ENCODE data around the gene ENTPD6. TPM values are rescaled to one million over a fixed set of nuclear protein-coding genes. Genes with fewer than 3 reads are reported as not detected.
A peak's percentile ranks its signal among the peaks of the same experiment; 100 is the strongest.

The ENTPD6 gene
- total RNA-seq, 1 donor: 50.7 TPM

DNA sequence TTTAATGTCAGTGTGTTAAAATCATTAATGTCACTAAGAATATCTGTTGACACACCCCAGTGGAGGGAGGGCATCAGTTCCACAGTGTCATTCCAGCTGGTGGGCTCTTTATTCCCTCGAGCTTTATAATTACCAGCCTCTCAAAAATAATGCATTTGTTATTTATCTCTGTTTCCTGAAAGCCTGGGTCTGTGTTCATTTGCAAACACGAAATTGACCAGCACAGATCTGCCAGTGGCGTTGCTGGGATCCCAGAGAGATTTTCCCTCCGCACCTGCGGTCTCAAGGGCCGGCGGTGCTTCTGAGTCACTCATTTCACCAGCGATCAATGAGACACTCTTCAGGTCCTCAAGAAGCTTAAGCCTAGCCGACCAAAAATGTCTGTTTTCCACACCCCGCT, 46.7 kb downstream of the ENTPD6 start:
- Histone ChIP-seq H3K27ac (ENCODE audit: low read depth, low read length) (no peak overlapping the region), H3K4me2 (ENCODE audit: insufficient read depth, low read length) (no peak overlapping the region), H4K20me1 (ENCODE audit: insufficient read depth, low read length) (no peaks in the 10 kb centered on the region), H3K4me1 (ENCODE audit: insufficient read depth, low read length) (peaks cover 28% of the 10 kb centered on the region), H3K9me3 (ENCODE audit: low read depth, low read length) (no peaks in the 10 kb centered on the region), H3K27me3 (ENCODE audit: insufficient read depth, low read length) (no peaks in the 10 kb centered on the region), H3K4me3 (ENCODE audit: insufficient read depth, low read length) (no peak overlapping the region), H3K36me3 (ENCODE audit: insufficient read depth, low read length) (no peaks in the 10 kb centered on the region), H3K79me2 (ENCODE audit: insufficient read depth, low read length) (no peaks in the 10 kb centered on the region), H2AFZ (ENCODE audit: low read length) (no peak overlapping the region)
- peak; percentile 68 for DNase-seq (ENCODE audit: insufficient read length, low spot score, missing footprints)
- TF ChIP-seq, protein P1, sequence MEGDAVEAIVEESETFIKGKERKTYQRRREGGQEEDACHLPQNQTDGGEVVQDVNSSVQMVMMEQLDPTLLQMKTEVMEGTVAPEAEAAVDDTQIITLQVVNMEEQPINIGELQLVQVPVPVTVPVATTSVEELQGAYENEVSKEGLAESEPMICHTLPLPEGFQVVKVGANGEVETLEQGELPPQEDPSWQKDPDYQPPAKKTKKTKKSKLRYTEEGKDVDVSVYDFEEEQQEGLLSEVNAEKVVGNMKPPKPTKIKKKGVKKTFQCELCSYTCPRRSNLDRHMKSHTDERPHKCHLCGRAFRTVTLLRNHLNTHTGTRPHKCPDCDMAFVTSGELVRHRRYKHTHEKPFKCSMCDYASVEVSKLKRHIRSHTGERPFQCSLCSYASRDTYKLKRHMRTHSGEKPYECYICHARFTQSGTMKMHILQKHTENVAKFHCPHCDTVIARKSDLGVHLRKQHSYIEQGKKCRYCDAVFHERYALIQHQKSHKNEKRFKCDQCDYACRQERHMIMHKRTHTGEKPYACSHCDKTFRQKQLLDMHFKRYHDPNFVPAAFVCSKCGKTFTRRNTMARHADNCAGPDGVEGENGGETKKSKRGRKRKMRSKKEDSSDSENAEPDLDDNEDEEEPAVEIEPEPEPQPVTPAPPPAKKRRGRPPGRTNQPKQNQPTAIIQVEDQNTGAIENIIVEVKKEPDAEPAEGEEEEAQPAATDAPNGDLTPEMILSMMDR (IDR thresholded peaks at IDR 0.05; ENCODE audit: extremely low read depth, low read depth, low read length): no peak

GRCh38 chr20:25243416-25243979, 48.0 kb downstream of the ENTPD6 start:
- no peak overlapping the region for H3K4me2 ChIP-seq (ENCODE audit: insufficient read depth, low read length)
- peaks cover 21% of the 10 kb centered on the region for H3K4me1 ChIP-seq (ENCODE audit: insufficient read depth, low read length)
- H3K79me2 ChIP-seq (ENCODE audit: insufficient read depth, low read length): peaks cover 2% of the 10 kb centered on the region
- no peaks in the 10 kb centered on the region for H3K36me3 ChIP-seq (ENCODE audit: insufficient read depth, low read length)
- DNase-seq (ENCODE audit: insufficient read length, low spot score, missing footprints): no peak
- H4K20me1 ChIP-seq (ENCODE audit: insufficient read depth, low read length): no peaks in the 10 kb centered on the region
- no peaks in the 10 kb centered on the region for H3K27me3 ChIP-seq (ENCODE audit: insufficient read depth, low read length)
- no peaks in the 10 kb centered on the region for H3K9me3 ChIP-seq (ENCODE audit: low read depth, low read length)
- H3K27ac ChIP-seq (ENCODE audit: low read depth, low read length): no peak overlapping the region
- TF ChIP-seq, protein P1 (IDR thresholded peaks at IDR 0.05; ENCODE audit: extremely low read depth, low read depth, low read length): no peak
- no peak overlapping the region for H3K4me3 ChIP-seq (ENCODE audit: insufficient read depth, low read length)
- H2AFZ ChIP-seq (ENCODE audit: low read length): no peak overlapping the region

DNA sequence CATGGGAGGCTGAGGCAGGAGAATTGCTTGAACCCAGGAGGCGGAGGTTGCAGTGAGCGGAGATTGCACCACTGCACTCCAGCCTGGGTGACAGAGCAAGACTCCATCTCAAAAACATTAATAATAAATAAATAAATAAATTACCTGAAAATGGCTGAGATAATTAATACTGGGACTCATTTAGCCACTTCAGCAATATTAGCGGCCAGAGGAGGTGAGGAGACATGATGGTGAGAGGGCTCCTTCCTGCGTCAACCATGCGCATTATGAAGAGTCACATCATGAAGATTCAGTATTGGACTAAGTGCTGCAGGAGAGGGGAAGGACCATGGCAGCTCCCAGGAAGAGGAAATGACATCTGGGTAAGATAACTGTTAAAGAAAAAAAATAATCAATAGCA, 49.5 kb downstream of the ENTPD6 start:
- H3K4me1 ChIP-seq (ENCODE audit: insufficient read depth, low read length): peaks cover 23% of the 10 kb centered on the region
- TF ChIP-seq, protein P1 (IDR thresholded peaks at IDR 0.05; ENCODE audit: extremely low read depth, low read depth, low read length): no peak

DNA sequence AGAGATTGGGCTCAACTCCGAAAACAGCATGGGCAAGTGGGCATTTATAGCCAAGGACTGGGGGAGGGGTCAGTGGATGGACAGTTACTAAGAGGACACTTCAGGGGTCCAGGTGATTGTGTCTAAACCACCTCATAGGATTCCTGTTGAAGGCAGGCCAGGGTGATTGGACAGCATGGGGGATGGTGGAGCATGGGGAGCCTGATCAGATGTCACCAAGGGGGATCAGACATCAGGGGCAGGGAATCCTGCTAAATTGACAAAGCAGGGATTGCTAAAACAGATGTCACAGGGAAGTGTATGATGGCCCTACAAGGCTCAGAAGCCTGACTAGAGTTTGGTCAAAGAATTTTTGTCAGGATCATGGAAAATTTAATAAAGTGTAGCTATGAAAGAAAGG, 49.9 kb downstream of the ENTPD6 start:
- no peaks in the 10 kb centered on the region for H3K27me3 ChIP-seq (ENCODE audit: insufficient read depth, low read length)
- H3K27ac ChIP-seq (ENCODE audit: low read depth, low read length): no peak overlapping the region
- no peak overlapping the region for H3K4me3 ChIP-seq (ENCODE audit: insufficient read depth, low read length)
- peaks cover 19% of the 10 kb centered on the region for H4K20me1 ChIP-seq (ENCODE audit: insufficient read depth, low read length)
- no peak for DNase-seq (ENCODE audit: insufficient read length, low spot score, missing footprints)
- TF ChIP-seq, protein P1 (IDR thresholded peaks at IDR 0.05; ENCODE audit: extremely low read depth, low read depth, low read length): no peak
- no peaks in the 10 kb centered on the region for H3K9me3 ChIP-seq (ENCODE audit: low read depth, low read length)
- peaks cover 22% of the 10 kb centered on the region for H3K79me2 ChIP-seq (ENCODE audit: insufficient read depth, low read length)
- no peak overlapping the region for H2AFZ ChIP-seq (ENCODE audit: low read length)
- H3K36me3 ChIP-seq (ENCODE audit: insufficient read depth, low read length): no peaks in the 10 kb centered on the region
- no peak overlapping the region for H3K4me2 ChIP-seq (ENCODE audit: insufficient read depth, low read length)
- peaks cover 28% of the 10 kb centered on the region for H3K4me1 ChIP-seq (ENCODE audit: insufficient read depth, low read length)

More for the DNA sequence above, 49.5 kb downstream of the ENTPD6 start:
- H3K9me3 ChIP-seq (ENCODE audit: low read depth, low read length): no peaks in the 10 kb centered on the region
- H4K20me1 ChIP-seq (ENCODE audit: insufficient read depth, low read length): peaks cover 14% of the 10 kb centered on the region
- H3K27me3 ChIP-seq (ENCODE audit: insufficient read depth, low read length): no peaks in the 10 kb centered on the region
- no peaks in the 10 kb centered on the region for H3K36me3 ChIP-seq (ENCODE audit: insufficient read depth, low read length)
- no peak overlapping the region for H3K4me2 ChIP-seq (ENCODE audit: insufficient read depth, low read length)
- no peak for DNase-seq (ENCODE audit: insufficient read length, low spot score, missing footprints)
- H3K79me2 ChIP-seq (ENCODE audit: insufficient read depth, low read length): peaks cover 17% of the 10 kb centered on the region
- no peak overlapping the region for H3K27ac ChIP-seq (ENCODE audit: low read depth, low read length)
- no peak overlapping the region for H2AFZ ChIP-seq (ENCODE audit: low read length)
- no peak overlapping the region for H3K4me3 ChIP-seq (ENCODE audit: insufficient read depth, low read length)

All from osteoblast (primary cell).